GM18499 (cell line): ENCODE results near the gene MARCHF2.
"Not testable (repeated sequence)": the region's sequence is repeated elsewhere in the genome, so short reads cannot be mapped to it uniquely, and the experiment has no call there.

ENCODE experiments used
- ATAC-seq: cut with Tn5 transposase; IDR thresholded peaks from one replicate; pipeline ENCODE4 v1.9.1; 2021; ENCODE audit warnings: moderate number of reproducible peaks; ENCODE audit not compliant: insufficient read depth, unreplicated experiment

MARCHF2 gene

GRCh38 chr19:8403820-8404109 lies 9.3 kb upstream of the MARCHF2 start:
- ATAC-seq = no peak

DNA sequence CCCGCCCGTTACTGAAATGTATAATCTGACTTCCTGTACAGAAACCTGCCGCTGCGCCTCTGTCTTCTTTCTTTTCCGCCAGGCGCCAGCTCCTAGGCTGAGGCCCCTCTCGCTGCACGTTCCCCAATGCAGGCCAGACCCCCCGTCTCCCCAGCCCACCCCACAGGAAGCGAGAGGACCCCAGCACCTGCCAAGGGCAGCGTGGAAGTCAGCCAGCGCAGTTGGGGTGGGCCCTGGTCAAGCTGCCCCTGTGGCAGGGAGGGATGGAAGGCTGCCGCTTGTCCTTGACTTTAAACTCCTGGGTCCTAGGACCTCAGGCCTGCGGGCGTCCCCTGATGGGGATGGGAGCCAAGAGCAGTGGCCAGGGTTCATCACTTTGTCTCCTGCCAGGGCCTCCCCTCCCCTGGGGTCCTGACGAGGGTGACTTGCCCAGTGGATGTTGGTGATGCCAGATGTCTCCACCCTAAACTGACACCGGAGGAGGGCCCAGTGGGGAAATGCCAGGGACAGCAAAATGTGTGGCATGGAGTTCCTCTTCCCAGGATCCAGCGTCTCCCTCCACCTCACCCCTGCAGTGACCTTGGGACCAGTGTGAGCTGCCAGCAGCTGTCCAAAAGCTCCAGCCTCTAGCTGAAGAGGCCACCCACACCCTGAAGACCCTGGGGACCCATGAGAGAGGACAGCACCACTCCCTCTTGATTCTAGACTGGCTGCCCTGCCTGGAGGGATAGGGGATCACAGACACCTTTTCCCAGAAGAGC lies 8.5 kb upstream of the MARCHF2 start:
- no peak for ATAC-seq

DNA sequence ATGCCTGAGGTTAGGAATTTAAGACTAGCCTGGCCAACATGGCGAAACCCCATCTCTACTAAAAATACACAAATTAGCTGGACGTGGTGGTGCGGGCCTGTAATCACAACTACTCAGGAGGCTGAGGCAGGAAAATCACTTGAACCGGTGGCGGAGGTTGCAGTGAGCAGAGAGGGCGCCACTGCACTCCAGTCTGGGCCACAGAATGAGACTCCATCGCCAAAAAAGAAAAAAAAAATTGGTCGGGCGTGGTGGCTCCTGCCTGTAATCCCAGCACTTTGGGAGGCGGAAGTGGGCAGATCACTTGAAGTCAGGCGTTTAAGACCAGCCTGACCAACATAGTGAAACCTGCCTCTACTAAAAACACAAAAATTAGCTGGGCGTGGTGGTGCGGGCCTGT lies 2.4 kb upstream of the MARCHF2 start:
- not testable (repeated sequence) for ATAC-seq

DNA sequence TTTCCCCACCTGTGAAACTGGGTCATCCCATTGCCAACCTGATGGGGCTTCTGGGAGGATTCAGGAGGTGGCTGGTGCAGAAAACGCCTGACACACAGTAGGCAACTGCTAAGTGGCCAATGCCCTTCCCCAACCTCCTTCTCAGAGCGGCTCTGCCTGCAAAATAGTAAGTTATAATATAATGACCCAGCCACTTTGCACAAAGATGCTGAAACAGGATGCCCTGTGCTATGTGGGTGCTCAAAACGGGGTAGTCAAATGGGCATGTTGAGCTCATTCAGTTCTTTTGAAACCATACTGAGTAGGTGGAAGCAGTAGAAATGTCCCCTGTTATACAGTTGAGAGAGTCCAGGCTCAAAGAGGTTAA lies 507 bp downstream of the MARCHF2 start:
- ATAC-seq = no peak

- ATAC-seq = no peak
These were observed 3.7 kb downstream of the MARCHF2 start for GRCh38 chr19:8416796-8417195.

- ATAC-seq = no peak
These were observed 8.7 kb downstream of the MARCHF2 start for GRCh38 chr19:8421484-8422461.

- ATAC-seq = no peak
These were observed 10.7 kb downstream of the MARCHF2 start for GRCh38 chr19:8423817-8424223.

DNA sequence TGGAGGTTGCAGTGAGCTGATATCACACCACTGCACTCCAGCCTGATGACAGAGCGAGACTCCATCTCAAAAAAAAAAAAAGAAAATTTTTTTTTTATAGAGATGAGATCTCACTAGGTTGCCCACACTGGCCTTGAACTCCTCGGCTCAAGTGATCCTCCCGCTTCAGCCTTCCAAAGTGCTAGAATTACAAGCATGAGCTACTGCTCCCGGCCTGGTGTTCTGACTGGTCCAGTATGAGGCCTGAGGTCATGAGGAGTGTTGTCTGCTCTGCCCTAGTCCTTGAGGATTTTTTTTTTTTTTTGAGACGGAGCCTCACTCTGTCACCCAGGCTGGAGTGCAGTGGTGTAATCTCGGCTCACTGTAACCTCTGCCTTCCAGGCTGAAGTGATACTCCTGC lies 12.2 kb downstream of the MARCHF2 start:
- ATAC-seq = not testable (repeated sequence)

DNA sequence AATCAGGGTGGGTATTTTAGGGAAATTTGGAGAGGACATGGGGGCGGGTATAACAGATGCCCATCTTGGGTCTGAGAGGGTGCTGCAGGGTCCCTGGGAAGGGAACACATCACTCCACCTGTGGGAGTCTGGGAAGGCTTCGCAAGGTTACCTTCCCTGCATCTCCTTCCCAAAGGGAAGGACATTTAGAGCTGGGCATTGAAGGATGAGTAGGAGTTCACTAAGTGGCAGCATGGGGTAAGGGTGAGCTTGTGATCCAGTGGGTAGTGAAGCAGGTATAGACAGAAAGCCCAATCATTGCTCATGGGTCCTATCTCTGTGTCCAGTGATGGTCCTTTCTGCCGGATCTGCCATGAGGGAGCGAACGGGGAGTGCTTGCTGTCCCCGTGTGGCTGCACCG lies 13.2 kb downstream of the MARCHF2 start:
- no peak for ATAC-seq

DNA sequence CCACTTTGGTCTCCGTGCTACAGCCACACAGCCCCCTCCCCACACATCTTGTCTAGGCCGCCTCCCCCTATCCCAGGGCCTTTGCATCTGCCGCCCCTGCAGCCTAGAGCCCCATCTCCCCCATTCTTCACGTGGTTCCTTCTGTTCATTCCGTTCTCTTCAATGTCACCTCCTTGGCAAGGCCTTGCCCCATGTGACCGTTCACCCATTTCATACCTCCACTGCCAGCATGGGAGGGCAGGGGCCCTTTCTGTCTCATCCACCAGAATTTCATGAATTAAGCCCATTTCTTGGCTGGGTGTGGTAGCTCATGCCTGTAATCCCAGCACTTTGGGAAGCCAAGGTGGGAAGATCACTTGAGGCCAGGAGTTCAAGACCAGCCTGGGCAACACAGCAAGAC lies 15.9 kb downstream of the MARCHF2 start:
- ATAC-seq = no peak

DNA sequence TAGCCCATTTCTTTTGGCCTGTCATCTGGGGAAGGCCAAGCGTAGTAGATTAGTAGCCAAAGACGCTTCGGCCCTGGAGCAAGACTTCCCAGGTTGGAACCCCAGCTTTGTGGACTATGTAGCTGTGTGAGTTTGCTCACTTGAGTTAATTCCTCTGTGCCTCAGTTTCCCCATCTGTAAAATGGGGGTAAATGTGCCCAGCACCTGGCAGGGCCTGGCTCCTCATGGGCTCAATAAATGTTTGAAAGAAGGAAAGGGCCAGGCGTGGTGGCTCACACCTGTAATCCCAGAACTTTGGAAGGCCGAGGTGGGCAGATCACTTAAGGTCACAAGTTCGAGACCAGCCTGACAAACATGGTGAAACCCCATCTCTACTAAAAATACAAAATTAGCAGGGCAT lies 16.7 kb downstream of the MARCHF2 start:
- no peak for ATAC-seq

DNA sequence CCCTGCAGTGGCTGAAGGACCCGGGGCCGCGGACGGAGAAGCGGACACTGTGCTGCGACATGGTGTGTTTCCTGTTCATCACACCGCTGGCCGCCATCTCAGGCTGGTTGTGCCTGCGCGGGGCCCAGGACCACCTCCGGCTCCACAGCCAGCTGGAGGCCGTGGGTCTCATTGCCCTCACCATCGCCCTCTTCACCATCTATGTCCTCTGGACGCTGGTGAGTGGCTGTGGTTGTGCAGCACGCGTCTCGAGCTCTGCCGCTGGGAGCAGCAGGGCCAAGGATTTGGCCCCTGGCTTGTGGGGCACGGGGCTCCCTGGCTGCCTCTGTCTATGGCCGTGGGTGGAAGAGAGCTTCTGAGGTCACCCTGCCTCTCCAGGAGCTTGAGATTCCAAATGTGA lies 17.5 kb downstream of the MARCHF2 start:
- ATAC-seq = no peak

DNA sequence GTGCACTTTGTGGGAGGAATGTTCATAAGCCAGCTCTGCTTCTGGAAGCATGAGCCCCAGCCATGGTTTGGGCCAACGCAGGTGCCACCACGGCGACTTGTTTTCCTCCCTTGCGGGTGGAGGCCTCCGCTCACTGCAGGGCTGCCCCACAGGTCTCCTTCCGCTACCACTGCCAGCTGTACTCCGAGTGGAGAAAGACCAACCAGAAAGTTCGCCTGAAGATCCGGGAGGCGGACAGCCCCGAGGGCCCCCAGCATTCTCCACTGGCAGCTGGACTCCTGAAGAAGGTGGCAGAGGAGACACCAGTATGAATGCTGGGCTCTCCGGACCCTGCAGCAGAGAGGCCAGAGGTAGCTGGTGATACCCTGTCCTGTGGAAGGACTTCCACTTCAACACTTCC lies 25.1 kb downstream of the MARCHF2 start:
- no peak for ATAC-seq

GRCh38 chr19:8441725-8442544 lies 28.8 kb downstream of the MARCHF2 start:
- no peak for ATAC-seq

DNA sequence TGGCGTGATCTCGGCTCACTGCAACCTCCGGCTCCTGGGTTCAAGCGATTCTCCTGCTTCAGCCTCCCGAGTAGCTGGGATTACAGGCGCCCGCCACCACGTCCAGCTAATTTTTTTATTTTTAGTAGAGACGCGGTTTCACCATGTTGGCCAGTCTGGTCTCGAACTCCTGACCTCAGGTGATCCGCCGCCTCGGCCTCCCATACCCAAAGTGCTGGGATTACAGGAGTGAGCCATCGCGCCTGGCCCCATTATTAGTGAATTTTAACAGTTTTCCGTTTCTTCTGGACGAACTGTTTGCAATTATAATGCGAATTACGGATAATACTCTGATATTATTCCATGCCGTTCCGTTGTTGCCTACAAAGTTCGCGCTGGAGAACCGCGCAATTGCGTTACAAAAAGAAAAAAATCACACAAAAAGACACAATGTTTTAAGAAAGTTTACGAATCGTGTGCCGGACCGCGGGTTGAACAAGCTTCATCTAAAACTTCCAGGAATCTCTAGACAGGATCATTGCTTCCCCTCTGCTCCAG lies 31.1 kb downstream of the MARCHF2 start:
- ATAC-seq = not testable (repeated sequence)

DNA sequence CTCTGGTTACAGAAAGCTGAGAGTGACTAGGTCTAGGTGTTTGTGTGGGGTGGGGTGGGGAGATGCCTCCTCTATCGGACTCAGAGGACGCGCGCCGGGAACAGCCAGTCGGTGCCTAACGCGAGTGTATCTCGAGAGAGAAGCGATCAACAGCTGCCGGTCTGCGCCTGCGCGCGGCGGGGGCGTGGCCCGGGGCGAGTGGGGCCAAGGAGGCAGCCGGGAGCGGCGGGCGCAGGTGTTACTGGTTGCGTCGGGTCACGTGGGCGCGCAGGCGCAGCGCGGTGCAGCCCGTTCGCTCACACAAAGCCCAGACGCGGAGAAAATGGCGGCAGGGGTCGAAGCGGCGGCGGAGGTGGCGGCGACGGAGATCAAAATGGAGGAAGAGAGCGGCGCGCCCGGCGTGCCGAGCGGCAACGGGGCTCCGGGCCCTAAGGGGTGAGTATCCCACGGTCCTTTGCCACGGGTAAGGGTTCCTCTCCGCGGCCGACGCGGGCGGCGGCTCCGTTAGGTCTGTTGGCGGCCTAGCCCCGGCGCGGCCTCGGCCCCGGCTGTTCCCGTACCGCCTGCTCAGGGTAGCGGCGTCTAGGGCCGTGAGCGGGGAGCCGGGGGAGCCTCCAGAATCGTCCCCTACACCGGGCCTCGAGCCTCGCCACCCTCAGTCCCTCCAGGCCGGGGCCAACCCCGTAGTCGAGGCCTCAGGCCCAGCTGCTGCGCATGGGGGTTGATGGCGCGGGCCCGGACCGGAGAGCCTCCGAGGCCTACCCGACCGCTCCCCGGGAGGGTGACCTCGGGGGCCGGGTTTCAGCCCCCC lies 31.8 kb downstream of the MARCHF2 start, which contains the start of gene HNRNPM:
TSS of gene HNRNPM (plus strand) at position 299 of the 811 bp plus-strand sequence. CDS start at position 323, 24 bp downstream.
- peak; percentile 40 for ATAC-seq

- no peak for ATAC-seq
These were observed 32.4 kb downstream of the MARCHF2 start for GRCh38 chr19:8445488-8446001.

DNA sequence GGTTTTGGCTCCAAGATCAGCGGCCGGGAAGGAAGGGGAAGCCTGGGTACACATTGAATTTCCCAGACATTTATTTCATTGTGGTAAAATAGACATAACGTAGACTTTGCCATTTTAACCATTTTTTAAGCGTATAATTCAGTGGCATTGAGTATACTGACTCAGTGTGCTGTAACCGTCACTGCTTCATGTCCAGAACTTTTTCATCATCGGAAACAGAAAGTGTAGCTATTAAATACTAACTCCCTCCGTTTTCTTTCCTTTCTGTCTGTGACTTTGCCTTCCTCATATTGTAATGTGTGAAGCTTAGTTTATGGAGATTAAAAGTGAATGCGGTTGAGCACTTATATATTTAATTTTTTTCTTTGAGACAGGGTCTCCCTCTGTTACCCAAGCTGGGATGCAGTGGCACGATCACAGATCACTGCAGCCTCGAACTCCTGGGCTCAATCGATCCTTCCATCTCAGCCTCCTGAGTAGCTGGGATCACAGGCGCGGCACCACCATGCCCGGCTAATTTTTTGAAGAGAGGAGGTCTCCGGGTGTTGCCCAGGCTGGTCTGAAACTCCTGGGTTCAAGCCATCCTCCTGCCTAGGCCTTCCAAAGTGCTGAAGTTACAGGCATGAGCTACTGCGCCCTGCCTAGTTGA lies 33.1 kb downstream of the MARCHF2 start:
- no peak for ATAC-seq

DNA sequence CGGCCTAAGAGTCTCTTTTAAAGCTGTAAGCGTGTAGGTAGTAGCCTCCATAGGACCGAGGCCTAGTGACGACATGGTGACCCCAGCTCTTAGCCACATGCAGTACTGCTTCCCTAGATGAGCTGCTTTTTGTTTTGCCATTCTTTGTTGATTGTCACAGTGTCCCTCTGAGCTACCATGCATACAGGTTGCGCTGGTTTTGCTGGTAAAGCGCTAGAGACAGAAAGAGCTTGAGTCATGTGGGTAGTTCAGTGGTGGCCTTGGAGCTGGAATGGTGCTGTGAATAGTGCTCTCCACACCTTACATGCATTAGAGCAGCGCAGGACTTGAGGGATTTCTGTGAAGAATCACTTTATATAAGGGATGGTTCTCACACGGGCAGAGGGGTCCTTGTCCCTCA lies 36.7 kb downstream of the MARCHF2 start:
- ATAC-seq = no peak
